Activated naive CD4-positive, alpha-beta T cell treated with anti-CD3 and anti-CD28 coated beads, Interleukin-2, amount 10 ng/mL, durations not matched to agents 7 days and 5 days (primary cell): ENCODE data around the gene SLC37A1.
"Not testable (repeated sequence)": the region's sequence is repeated elsewhere in the genome, so short reads cannot be mapped to it uniquely, and the experiment has no call there.

Experiments used
- CTCF ChIA-PET: fragments of 350-600 bp; sonication (Branson Sonifier 250); formaldehyde crosslinking; loops from one replicate; lab custom pipeline; 2021; ENCODE audit warnings: antibody characterized with exemption; lab: Charles Lee
- DNase-seq: peaks from one replicate; pipeline ENCODE4 v3.0.0-alpha.2; 2020
- H3K27ac Mint-ChIP-seq: one replicate; pipeline ENCODE4 v1.8.0; 2021; ENCODE audit warnings: mild to moderate bottlenecking, moderate library complexity, mixed read lengths
- H3K27me3 Mint-ChIP-seq: one replicate; pipeline ENCODE4 v1.8.0; 2021; ENCODE audit warnings: mild to moderate bottlenecking, mixed read lengths
- H3K36me3 Mint-ChIP-seq: one replicate; pipeline ENCODE4 v1.8.0; 2021; ENCODE audit warnings: mixed read lengths
- H3K4me1 Mint-ChIP-seq: one replicate; pipeline ENCODE4 v1.8.0; 2021; ENCODE audit warnings: mixed read lengths
- H3K4me3 Mint-ChIP-seq: one replicate; pipeline ENCODE4 v1.8.0; 2021; ENCODE audit warnings: mild to moderate bottlenecking, moderate library complexity, mixed read lengths
- H3K9me3 Mint-ChIP-seq: one replicate; pipeline ENCODE4 v1.8.0; 2021; ENCODE audit warnings: mixed read lengths

The SLC37A1 gene

GRCh38 chr21:42617486-42617885, 103.8 kb downstream of the SLC37A1 start:
- no peak overlapping the region for H3K4me3 Mint-ChIP-seq
- CTCF ChIA-PET, result no interaction called here
- DNase-seq, result no peak

GRCh38 chr21:42618707-42619102, 105.1 kb downstream of the SLC37A1 start:
- CTCF ChIA-PET, result no interaction called here
- peaks cover under 1% of the 10 kb centered on the region for H3K4me1 Mint-ChIP-seq
- no peak overlapping the region for H3K27ac Mint-ChIP-seq
- no peaks in the 10 kb centered on the region for H3K9me3 Mint-ChIP-seq
- DNase-seq, result no peak
- no peak overlapping the region for H3K4me3 Mint-ChIP-seq
- H3K36me3 Mint-ChIP-seq, result no peaks in the 10 kb centered on the region
- H3K27me3 Mint-ChIP-seq, result peaks cover 39% of the 10 kb centered on the region

More at GRCh38 chr21:42617486-42617885, 103.8 kb downstream of the SLC37A1 start:
- Mint-ChIP-seq H3K27me3 (peaks cover 45% of the 10 kb centered on the region), H3K9me3 (no peaks in the 10 kb centered on the region), H3K4me1 (peaks cover 5% of the 10 kb centered on the region), H3K27ac (no peak overlapping the region), H3K36me3 (no peaks in the 10 kb centered on the region)

GRCh38 chr21:42619166-42619565, 105.5 kb downstream of the SLC37A1 start:
- H3K36me3 Mint-ChIP-seq, result no peaks in the 10 kb centered on the region
- no peak overlapping the region for H3K4me3 Mint-ChIP-seq
- DNase-seq, result no peak
- no peak overlapping the region for H3K27ac Mint-ChIP-seq
- CTCF ChIA-PET, result no interaction called here
- H3K4me1 Mint-ChIP-seq, result no peaks in the 10 kb centered on the region
- H3K9me3 Mint-ChIP-seq, result no peaks in the 10 kb centered on the region
- H3K27me3 Mint-ChIP-seq, result peaks cover 42% of the 10 kb centered on the region

- no peaks in the 10 kb centered on the region for H3K4me1 Mint-ChIP-seq
- H3K27ac Mint-ChIP-seq, result no peak overlapping the region
- H3K27me3 Mint-ChIP-seq, result peaks cover 49% of the 10 kb centered on the region
Observed at GRCh38 chr21:42619841-42620240, 106.2 kb downstream of the SLC37A1 start.

GRCh38 chr21:42621166-42621818, 107.6 kb downstream of the SLC37A1 start:
- Mint-ChIP-seq H3K36me3 (no peaks in the 10 kb centered on the region), H3K4me3 (no peak overlapping the region), H3K9me3 (no peaks in the 10 kb centered on the region), H3K27ac (no peak overlapping the region), H3K27me3 (peaks cover 50% of the 10 kb centered on the region), H3K4me1 (no peaks in the 10 kb centered on the region)
- CTCF ChIA-PET, result no interaction called here
- no peak for DNase-seq

More at GRCh38 chr21:42619841-42620240, 106.2 kb downstream of the SLC37A1 start:
- CTCF ChIA-PET, result no interaction called here
- H3K9me3 Mint-ChIP-seq, result no peaks in the 10 kb centered on the region
- no peak overlapping the region for H3K4me3 Mint-ChIP-seq
- H3K36me3 Mint-ChIP-seq, result no peaks in the 10 kb centered on the region
- no peak for DNase-seq

GRCh38 chr21:42621819-42622177, 108.1 kb downstream of the SLC37A1 start:
- peaks cover 50% of the 10 kb centered on the region for H3K27me3 Mint-ChIP-seq
- no peaks in the 10 kb centered on the region for H3K4me1 Mint-ChIP-seq
- no peak overlapping the region for H3K27ac Mint-ChIP-seq
- no peak for DNase-seq
- no peaks in the 10 kb centered on the region for H3K36me3 Mint-ChIP-seq
- no peaks in the 10 kb centered on the region for H3K9me3 Mint-ChIP-seq
- no peak overlapping the region for H3K4me3 Mint-ChIP-seq
- CTCF ChIA-PET, result no interaction called here

GRCh38 chr21:42622284-42622683, 108.6 kb downstream of the SLC37A1 start:
- no peak for DNase-seq
- no peaks in the 10 kb centered on the region for H3K4me1 Mint-ChIP-seq
- H3K4me3 Mint-ChIP-seq, result no peak overlapping the region
- no peaks in the 10 kb centered on the region for H3K36me3 Mint-ChIP-seq
- CTCF ChIA-PET, result interaction anchor here (1.2 kb wide), 1 partner anchor 10 kb away, joined by 3 read pairs; no protein-coding TSS in a partner anchor
- no peaks in the 10 kb centered on the region for H3K9me3 Mint-ChIP-seq
- no peak overlapping the region for H3K27ac Mint-ChIP-seq
- H3K27me3 Mint-ChIP-seq, result peaks cover 50% of the 10 kb centered on the region

- no peak overlapping the region for H3K4me3 Mint-ChIP-seq
- no peaks in the 10 kb centered on the region for H3K9me3 Mint-ChIP-seq
- no peak for DNase-seq
- no peak overlapping the region for H3K27ac Mint-ChIP-seq
- CTCF ChIA-PET, result interaction anchor here (1.2 kb wide), 1 partner anchor 8 kb away, joined by 3 read pairs; no protein-coding TSS in a partner anchor
- H3K4me1 Mint-ChIP-seq, result no peaks in the 10 kb centered on the region
- H3K27me3 Mint-ChIP-seq, result peaks cover 50% of the 10 kb centered on the region
- no peaks in the 10 kb centered on the region for H3K36me3 Mint-ChIP-seq
Observed at GRCh38 chr21:42623694-42624093, 110.0 kb downstream of the SLC37A1 start.

GRCh38 chr21:42624095-42624790, 110.6 kb downstream of the SLC37A1 start:
- Mint-ChIP-seq H3K27ac (no peak overlapping the region), H3K36me3 (no peaks in the 10 kb centered on the region), H3K4me3 (no peak overlapping the region), H3K4me1 (no peaks in the 10 kb centered on the region), H3K27me3 (peaks cover 47% of the 10 kb centered on the region), H3K9me3 (no peaks in the 10 kb centered on the region)
- no peak for DNase-seq
- CTCF ChIA-PET, result interaction anchor here (0.9 kb wide), 1 partner anchor 31 kb away, joined by 3 read pairs; no protein-coding TSS in a partner anchor

GRCh38 chr21:42624936-42625335, 111.3 kb downstream of the SLC37A1 start:
- CTCF ChIA-PET, result interaction anchor here (0.9 kb wide), 1 partner anchor 32 kb away, joined by 3 read pairs; no protein-coding TSS in a partner anchor
- Mint-ChIP-seq H3K36me3 (no peaks in the 10 kb centered on the region), H3K4me1 (no peaks in the 10 kb centered on the region), H3K27me3 (peaks cover 40% of the 10 kb centered on the region), H3K27ac (no peak overlapping the region), H3K9me3 (no peaks in the 10 kb centered on the region), H3K4me3 (no peak overlapping the region)
- DNase-seq, result no peak

GRCh38 chr21:42626171-42626570, 112.5 kb downstream of the SLC37A1 start:
- CTCF ChIA-PET, result interaction anchor here (0.9 kb wide), 1 partner anchor 33 kb away, joined by 3 read pairs; no protein-coding TSS in a partner anchor
- Mint-ChIP-seq H3K36me3 (no peaks in the 10 kb centered on the region), H3K9me3 (no peaks in the 10 kb centered on the region), H3K27ac (no peak overlapping the region), H3K4me3 (no peak overlapping the region), H3K4me1 (no peaks in the 10 kb centered on the region), H3K27me3 (peaks cover 28% of the 10 kb centered on the region)
- no peak for DNase-seq

GRCh38 chr21:42627527-42628289, 114.1 kb downstream of the SLC37A1 start:
- no peak for DNase-seq
- CTCF ChIA-PET, result no interaction called here
- H3K36me3 Mint-ChIP-seq, result no peaks in the 10 kb centered on the region
- H3K27ac Mint-ChIP-seq, result no peak overlapping the region
- H3K4me3 Mint-ChIP-seq, result no peak overlapping the region
- no peaks in the 10 kb centered on the region for H3K9me3 Mint-ChIP-seq
- H3K27me3 Mint-ChIP-seq, result peaks cover 19% of the 10 kb centered on the region
- H3K4me1 Mint-ChIP-seq, result no peaks in the 10 kb centered on the region

- H3K36me3 Mint-ChIP-seq, H3K4me3 Mint-ChIP-seq, DNase-seq, CTCF ChIA-PET, H3K27ac Mint-ChIP-seq, H3K9me3 Mint-ChIP-seq, H3K4me1 Mint-ChIP-seq: not testable (repeated sequence)
- H3K27me3 Mint-ChIP-seq, result peaks cover 14% of the 10 kb centered on the region
Observed at GRCh38 chr21:42628466-42629061, 114.9 kb downstream of the SLC37A1 start.
